ENCODE data around the gene C10orf105. TPM values are rescaled to one million over a fixed set of nuclear protein-coding genes. Genes with fewer than 3 reads are reported as not detected.

C10orf105 gene
- total RNA-seq, 1 donor: under 0.01 TPM

DNA sequence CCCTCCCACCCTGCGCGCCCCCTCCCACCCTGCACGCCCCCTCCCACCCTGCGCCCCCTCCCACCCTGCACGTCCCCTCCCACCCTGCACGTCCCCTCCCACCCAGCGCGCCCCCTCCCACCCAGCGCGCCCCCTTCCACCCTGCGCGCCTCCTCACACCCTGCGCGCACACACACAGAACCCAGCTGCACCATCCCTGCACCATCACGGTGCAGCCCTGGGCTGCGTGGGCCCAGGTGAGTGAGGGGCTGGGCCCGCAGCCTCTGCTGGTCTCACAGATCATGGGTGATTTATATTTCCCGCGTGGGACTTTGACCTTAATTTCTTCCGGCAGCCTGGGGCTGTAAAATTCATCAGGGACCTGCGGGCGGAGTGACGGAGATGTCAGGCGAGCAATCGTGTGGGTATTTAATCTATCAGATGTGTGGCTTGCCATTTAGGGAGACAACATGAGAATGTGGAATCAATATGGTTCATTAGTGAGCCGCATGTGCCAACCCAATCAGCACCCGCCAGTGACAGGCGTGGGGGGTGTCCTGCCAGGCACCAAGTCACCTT lies 57.7 kb downstream of the C10orf105 start:
- Histone ChIP-seq H2AFZ (ENCODE audit: low read length) (no peak overlapping the region), H3K36me3 (ENCODE audit: insufficient read depth, low read length) (no peaks in the 10 kb centered on the region), H3K79me2 (ENCODE audit: insufficient read depth, low read length) (no peaks in the 10 kb centered on the region), H3K4me1 (ENCODE audit: insufficient read depth, low read length) (no peaks in the 10 kb centered on the region), H3K4me2 (ENCODE audit: insufficient read depth, low read length) (no peak overlapping the region), H3K9me3 (ENCODE audit: low read depth, low read length) (no peaks in the 10 kb centered on the region), H3K4me3 (ENCODE audit: insufficient read depth, low read length) (no peak overlapping the region), H4K20me1 (ENCODE audit: insufficient read depth, low read length) (no peaks in the 10 kb centered on the region), H3K27me3 (ENCODE audit: insufficient read depth, low read length) (no peaks in the 10 kb centered on the region), H3K27ac (ENCODE audit: low read depth, low read length) (no peak overlapping the region)
- DNase-seq (ENCODE audit: insufficient read length, low spot score, missing footprints): no peak
- TF ChIP-seq, protein P1, sequence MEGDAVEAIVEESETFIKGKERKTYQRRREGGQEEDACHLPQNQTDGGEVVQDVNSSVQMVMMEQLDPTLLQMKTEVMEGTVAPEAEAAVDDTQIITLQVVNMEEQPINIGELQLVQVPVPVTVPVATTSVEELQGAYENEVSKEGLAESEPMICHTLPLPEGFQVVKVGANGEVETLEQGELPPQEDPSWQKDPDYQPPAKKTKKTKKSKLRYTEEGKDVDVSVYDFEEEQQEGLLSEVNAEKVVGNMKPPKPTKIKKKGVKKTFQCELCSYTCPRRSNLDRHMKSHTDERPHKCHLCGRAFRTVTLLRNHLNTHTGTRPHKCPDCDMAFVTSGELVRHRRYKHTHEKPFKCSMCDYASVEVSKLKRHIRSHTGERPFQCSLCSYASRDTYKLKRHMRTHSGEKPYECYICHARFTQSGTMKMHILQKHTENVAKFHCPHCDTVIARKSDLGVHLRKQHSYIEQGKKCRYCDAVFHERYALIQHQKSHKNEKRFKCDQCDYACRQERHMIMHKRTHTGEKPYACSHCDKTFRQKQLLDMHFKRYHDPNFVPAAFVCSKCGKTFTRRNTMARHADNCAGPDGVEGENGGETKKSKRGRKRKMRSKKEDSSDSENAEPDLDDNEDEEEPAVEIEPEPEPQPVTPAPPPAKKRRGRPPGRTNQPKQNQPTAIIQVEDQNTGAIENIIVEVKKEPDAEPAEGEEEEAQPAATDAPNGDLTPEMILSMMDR (IDR thresholded peaks at IDR 0.05; ENCODE audit: extremely low read depth, low read depth, low read length): no peak

Other genes starting within 250 kb of the C10orf105 start
- 69.5 and 75.3 TPM in 2 replicates for gene VSIR, start 53.7 kb upstream of the C10orf105 start, total RNA-seq
- 1,248 and 1,391 TPM in 2 replicates for gene PSAP, start 131.5 kb upstream of the C10orf105 start, total RNA-seq
- gene CHST3, start 244.6 kb upstream of the C10orf105 start, total RNA-seq: 39.5 and 43.1 TPM in 2 replicates

Measured in osteoblast (primary cell).